HTERT RPE-1 (cell line): Measurements from ENCODE around the gene MYO7B.

Source experiments
- in situ Hi-C: fragments of 300-500 bp; cut with MboI; formaldehyde crosslinking; loops from 4 replicates; pipeline ENCODE4 v1.14.3; 2020; ENCODE audit warnings: low sequenced_read_pairs

The MYO7B gene

GRCh38 chr2:127634626-127635379 lies 99.3 kb downstream of the MYO7B start:
- in situ Hi-C loops = no loop called here

GRCh38 chr2:127635380-127636237 lies 100.1 kb downstream of the MYO7B start:
- in situ Hi-C loops = no loop called here

- in situ Hi-C loops = no loop called here
These were observed 101.1 kb downstream of the MYO7B start for GRCh38 chr2:127636248-127637235.

GRCh38 chr2:127637236-127637630 lies 101.8 kb downstream of the MYO7B start:
- in situ Hi-C loops = no loop called here

GRCh38 chr2:127637725-127638252 lies 102.3 kb downstream of the MYO7B start:
- in situ Hi-C loops = no loop called here

- in situ Hi-C loops = no loop called here
These were observed 103.1 kb downstream of the MYO7B start for GRCh38 chr2:127638361-127639110.

- in situ Hi-C loops = no loop called here
These were observed 103.6 kb downstream of the MYO7B start for GRCh38 chr2:127639111-127639474.

- in situ Hi-C loops = no loop called here
These were observed 104.9 kb downstream of the MYO7B start for GRCh38 chr2:127640082-127641072.

- in situ Hi-C loops = no loop called here
These were observed 105.7 kb downstream of the MYO7B start for GRCh38 chr2:127641133-127641532.

- in situ Hi-C loops = no loop called here
These were observed 106.5 kb downstream of the MYO7B start for GRCh38 chr2:127641846-127642507.

- in situ Hi-C loops = no loop called here
These were observed 107.4 kb downstream of the MYO7B start for GRCh38 chr2:127642706-127643438.

- in situ Hi-C loops = no loop called here
These were observed 108.1 kb downstream of the MYO7B start for GRCh38 chr2:127643439-127644065.

GRCh38 chr2:127644066-127645025 lies 108.9 kb downstream of the MYO7B start:
- in situ Hi-C loops = no loop called here

- in situ Hi-C loops = no loop called here
These were observed 109.5 kb downstream of the MYO7B start for GRCh38 chr2:127645026-127645394.

- in situ Hi-C loops = no loop called here
These were observed 110.2 kb downstream of the MYO7B start, which contains the start of gene GPR17 for GRCh38 chr2:127645395-127646291. Gene GPR17 (plus strand): TSS chr2:127646153. CDS start chr2:127650736, 4,583 bp downstream.
